ENCODE measurements around the gene SLC16A5.

- TF ChIP-seq EZH2 (IDR thresholded peaks at IDR 0.05; ENCODE audit: borderline replicate concordance, insufficient read depth, low read length, poor library complexity, severe bottlenecking): no peak
- TF ChIP-seq CTCF (IDR thresholded peaks at IDR 0.05; ENCODE audit: poor library complexity, severe bottlenecking): no peak
- TF ChIP-seq POLR2AphosphoS5 (IDR thresholded peaks at IDR 0.05): no peak
- no peak for TF ChIP-seq SMC3 (conservative IDR thresholded peaks at IDR 0.05; ENCODE audit: poor library complexity)
- no peak for TF ChIP-seq TAF1 (IDR thresholded peaks at IDR 0.05; ENCODE audit: low read depth)
- TF ChIP-seq EP300 (conservative IDR thresholded peaks at IDR 0.05; ENCODE audit: poor library complexity, severe bottlenecking): no peak
- TF ChIP-seq REST (IDR thresholded peaks at IDR 0.05; ENCODE audit: borderline replicate concordance): no peak
- TF ChIP-seq RAD21 (conservative IDR thresholded peaks at IDR 0.05): no peak
These were observed 38.7 kb upstream of the SLC16A5 start for GRCh38 chr17:75049057-75049456.
